ENCODE measurements around the gene CRTC1.

The CRTC1 gene

GRCh38 chr19:18783958-18784785 is 100.7 kb downstream of the CRTC1 start:
- no peak for DNase-seq (ENCODE audit: low spot score)

GRCh38 chr19:18784786-18785120 is 101.3 kb downstream of the CRTC1 start:
- DNase-seq (ENCODE audit: low spot score) = no peak

GRCh38 chr19:18785179-18786124 is 102.0 kb downstream of the CRTC1 start:
- peak; percentile 94 for DNase-seq (ENCODE audit: low spot score)

- DNase-seq (ENCODE audit: low spot score) = no peak
Measured at GRCh38 chr19:18788529-18789421, 105.3 kb downstream of the CRTC1 start.

GRCh38 chr19:18789422-18789869 is 106.0 kb downstream of the CRTC1 start:
- no peak for DNase-seq (ENCODE audit: low spot score)

- DNase-seq (ENCODE audit: low spot score) = peak; percentile 78
Measured at GRCh38 chr19:18789883-18790565, 106.5 kb downstream of the CRTC1 start.

GRCh38 chr19:18790566-18791314 is 107.3 kb downstream of the CRTC1 start, which contains the start of gene COMP:
COMP (minus strand) TSS chr19:18791305; CDS start chr19:18791269, 36 bp downstream.
- peak; percentile 58 for DNase-seq (ENCODE audit: low spot score)

GRCh38 chr19:18791315-18791678 is 107.8 kb downstream of the CRTC1 start:
- no peak for DNase-seq (ENCODE audit: low spot score)

GRCh38 chr19:18792661-18793060 is 109.2 kb downstream of the CRTC1 start:
- DNase-seq (ENCODE audit: low spot score) = no peak

- no peak for DNase-seq (ENCODE audit: low spot score)
Measured at GRCh38 chr19:18793144-18794028, 109.9 kb downstream of the CRTC1 start.

GRCh38 chr19:18794029-18794313 is 110.5 kb downstream of the CRTC1 start:
- DNase-seq (ENCODE audit: low spot score) = no peak

- DNase-seq (ENCODE audit: low spot score) = no peak
Measured at GRCh38 chr19:18794692-18795091, 111.2 kb downstream of the CRTC1 start.

- DNase-seq (ENCODE audit: low spot score) = no peak
Measured at GRCh38 chr19:18795540-18795939, 112.1 kb downstream of the CRTC1 start.

GRCh38 chr19:18796239-18796638 is 112.8 kb downstream of the CRTC1 start:
- DNase-seq (ENCODE audit: low spot score) = no peak

GRCh38 chr19:18798384-18799352 is 115.2 kb downstream of the CRTC1 start:
- DNase-seq (ENCODE audit: low spot score) = no peak

GRCh38 chr19:18799389-18799970 is 116.0 kb downstream of the CRTC1 start:
- DNase-seq (ENCODE audit: low spot score) = no peak

- DNase-seq (ENCODE audit: low spot score) = no peak
Measured at GRCh38 chr19:18800079-18800478, 116.6 kb downstream of the CRTC1 start.

GRCh38 chr19:18800636-18801035 is 117.2 kb downstream of the CRTC1 start:
- no peak for DNase-seq (ENCODE audit: low spot score)
